GM21529 (cell line): ENCODE measurements around the gene ITPKB.

Experiments
- ATAC-seq: cut with Tn5 transposase; IDR thresholded peaks from one replicate; pipeline ENCODE4 v1.9.1; 2021; ENCODE audit not compliant: unreplicated experiment

The ITPKB gene

DNA sequence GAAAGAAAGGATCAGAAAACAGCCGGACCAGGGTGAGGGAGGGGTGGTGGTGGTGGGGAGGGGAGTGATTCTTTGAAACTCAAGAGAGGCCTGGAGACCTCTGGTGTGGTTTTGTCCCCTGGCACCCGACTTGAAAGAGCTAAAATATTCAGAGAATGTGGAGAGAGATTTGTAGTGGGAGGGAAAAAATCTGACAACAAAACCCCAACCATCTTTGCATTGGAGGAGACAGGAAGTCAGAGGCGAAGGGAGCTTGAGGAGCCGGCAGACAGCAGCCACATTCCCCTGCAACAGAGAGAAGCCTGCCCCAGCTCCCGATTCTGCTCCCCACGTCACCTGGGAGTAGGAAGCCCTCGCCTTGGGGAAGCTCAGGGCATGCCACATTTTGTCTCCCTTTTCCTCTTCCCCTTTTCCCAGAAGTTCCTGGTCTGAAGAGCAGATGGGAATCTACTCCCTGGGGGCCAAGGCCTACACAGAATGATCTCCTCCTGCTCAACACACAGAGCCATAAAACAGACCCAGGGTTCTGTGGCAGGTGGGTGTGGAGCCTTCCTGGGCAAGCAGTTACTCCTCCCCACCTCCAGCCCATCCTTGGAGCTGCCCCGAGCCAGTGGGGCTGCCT, 84.9 kb downstream of the ITPKB start:
- ATAC-seq = no peak

DNA sequence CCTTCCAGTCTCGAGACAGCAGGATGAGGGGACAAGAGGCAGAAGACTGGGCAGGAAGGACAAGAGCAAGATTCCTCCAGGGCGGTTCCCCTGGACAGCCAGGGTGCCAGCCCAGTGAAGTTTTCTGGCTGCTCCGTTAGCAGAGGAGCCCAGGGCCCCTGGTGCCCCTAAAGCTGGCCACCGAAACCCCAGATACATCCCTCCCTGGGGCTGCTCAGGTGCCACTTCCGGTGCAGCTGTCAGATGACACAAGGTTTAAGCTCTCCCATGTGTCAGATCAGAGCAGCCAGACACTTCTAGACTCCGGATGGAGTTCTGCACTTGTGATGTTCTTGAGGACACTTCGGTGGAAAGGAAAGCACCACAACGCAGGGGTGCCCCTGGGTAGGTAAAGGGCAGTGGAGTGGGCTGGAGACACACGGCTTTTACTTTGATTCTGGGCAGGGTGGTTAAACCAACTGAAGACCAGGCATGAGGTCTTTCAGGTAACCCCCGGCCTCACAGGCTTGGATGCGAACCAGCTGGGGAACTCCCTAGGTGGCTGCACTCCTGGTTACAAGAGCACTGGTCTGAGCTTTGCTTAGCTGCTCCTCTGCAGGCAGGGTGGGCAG, 85.7 kb downstream of the ITPKB start:
- peak; percentile 71 for ATAC-seq

DNA sequence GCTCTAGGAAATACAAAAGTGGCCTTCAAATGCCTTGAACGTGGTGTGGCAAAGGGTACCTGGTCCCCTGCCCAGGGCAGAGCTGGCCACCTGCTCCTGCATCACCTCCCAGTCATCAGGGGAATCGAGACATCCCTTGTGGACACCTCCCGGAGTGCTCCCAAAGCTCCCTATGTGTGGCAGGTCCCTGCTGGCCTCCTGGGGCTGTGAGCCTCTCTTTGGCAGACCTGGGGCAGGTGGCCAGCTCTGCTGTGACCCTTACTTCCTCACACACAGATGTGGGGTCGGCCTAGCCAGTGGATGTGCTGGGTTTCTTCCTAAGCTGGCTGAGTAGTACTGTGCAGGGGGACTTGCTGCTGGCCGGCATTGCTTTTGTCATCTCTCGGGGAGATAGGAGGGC, 86.5 kb downstream of the ITPKB start:
- ATAC-seq = no peak

DNA sequence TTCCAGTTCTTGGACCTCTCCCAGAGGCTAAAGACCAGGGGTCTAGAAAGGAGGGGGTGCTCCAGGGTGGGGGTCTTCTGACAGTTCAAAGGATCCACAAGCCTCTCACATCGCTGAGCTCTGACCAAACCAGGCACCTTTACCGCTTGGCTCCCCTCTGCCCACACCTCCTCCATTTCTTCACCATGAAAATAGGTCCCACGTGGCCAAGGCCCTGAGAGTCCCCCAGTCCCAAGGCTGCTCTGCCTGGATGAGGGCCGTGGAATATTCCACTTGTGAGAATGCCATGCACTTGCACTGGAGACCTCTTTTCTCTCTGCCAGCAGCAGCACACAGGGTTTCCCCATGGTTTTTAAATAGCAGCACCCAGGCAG, 87.4 kb downstream of the ITPKB start:
- no peak for ATAC-seq

DNA sequence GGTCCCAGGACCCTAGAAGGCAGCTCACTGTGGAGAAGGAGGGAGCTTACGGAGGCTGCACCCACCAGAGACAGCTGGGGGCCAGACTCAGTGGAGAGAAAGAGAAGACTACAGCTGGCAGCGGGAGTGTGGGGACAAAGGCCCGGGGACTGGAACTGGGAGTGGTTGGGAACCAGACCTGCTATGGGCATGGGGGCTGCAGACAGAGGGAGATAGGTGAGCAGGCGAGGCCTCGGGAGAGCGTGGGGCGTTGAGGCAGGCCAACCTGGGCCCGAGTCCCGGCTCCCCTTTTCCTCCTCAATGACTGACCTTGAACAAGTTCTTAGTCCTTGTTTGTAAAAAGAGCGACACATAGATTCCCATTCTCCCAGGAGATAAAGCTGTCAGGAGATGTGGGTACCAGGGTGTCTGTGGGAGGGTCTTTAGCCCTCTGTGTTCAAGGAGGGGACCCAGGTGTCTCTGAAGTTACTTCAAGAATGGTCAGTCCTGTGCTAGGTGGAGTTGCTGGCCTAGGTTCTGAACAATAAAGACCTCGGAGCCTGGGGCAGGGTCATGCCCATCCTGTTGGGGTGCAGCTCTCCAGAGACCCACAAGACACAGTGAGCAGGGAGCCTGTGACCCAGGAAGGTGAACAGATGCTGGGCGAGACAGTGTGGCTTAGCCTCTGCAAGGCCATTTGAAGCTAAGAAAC, 87.9 kb downstream of the ITPKB start:
- no peak for ATAC-seq

DNA sequence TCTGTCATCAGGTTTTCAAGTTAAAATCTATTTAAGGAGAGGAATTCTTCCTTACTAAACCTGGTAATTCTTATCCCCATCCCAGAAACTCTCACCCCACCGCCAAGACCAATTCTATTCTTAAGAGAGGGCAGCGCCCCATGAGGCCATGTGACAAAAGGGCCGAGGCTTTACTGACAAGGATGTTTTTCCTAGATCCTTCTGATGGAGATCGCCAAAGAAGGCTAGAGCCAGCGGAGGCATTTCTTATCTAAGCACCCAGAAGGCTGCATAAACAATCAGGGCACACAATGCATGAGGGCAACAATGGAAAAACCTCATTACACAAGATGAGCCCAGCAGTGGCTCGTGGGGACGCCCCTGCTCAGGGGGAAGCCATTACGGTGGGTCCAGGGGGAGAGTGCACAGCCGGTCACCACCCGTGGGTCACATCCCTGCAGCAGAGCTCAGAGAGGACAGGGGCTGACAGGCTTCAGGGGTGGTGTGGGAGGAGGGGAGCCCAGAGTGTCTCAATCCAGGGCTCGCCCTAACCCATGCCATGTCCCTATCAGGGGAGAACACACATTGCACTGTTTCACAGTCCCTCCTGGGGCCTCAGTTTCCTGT, 88.7 kb downstream of the ITPKB start:
- ATAC-seq = no peak

DNA sequence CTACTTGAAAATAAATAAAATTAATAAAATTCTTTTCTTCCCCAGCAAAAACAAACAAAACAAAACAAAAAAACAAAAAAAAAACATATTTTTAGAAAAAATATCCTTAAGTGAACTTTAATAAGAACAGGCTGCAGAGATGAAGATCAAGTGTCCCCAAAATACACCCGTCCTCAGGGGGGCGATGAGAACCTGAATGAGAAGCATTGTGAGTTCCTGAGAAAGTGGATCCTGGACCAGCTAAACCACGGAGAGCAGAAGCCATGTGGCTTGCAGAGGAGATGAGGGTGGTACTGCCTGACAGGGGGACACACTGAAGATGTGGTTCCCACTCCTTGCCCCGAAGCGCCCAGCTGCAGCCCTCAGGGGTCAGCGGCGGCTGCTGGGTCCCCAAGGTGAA, 89.3 kb downstream of the ITPKB start:
- ATAC-seq = no peak

DNA sequence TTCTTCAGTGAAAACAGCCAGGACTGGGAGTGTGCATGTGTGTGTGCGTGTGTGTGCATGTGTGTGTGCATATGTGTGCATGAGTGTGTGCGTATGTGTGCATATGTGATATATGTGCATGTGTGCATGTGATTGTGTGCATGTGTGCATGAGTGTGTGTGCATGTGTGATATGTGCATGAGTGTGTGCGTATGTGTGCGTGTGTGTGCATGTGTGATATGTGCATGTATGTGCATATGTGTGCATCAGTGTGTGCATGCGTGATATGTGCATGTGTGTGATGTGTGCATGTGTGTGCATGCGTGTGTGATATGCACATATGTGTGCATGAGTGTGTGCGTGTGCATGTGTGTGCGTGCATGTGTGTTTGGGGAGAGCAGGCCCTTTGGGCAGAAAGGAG, 89.8 kb downstream of the ITPKB start:
- no peak for ATAC-seq

DNA sequence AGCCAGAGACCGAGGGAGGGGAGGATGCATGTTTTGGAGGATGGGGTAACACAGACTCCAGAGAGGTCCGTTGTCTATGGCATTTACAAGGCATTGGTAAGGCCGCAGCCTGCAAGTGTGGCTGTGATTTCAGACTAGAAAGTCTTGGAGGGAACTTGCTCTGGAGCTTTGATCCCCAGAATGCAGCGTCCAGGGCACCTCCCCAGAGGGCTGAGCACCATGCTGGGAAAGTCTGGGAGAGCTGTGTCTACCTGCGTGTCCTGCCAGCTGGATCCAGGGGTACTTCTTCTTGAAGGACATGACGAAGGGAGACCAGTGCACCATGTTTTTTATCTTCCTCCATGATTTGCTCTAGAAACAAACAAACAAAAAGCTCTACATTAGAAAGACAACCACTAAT, 90.7 kb downstream of the ITPKB start:
- no peak for ATAC-seq

DNA sequence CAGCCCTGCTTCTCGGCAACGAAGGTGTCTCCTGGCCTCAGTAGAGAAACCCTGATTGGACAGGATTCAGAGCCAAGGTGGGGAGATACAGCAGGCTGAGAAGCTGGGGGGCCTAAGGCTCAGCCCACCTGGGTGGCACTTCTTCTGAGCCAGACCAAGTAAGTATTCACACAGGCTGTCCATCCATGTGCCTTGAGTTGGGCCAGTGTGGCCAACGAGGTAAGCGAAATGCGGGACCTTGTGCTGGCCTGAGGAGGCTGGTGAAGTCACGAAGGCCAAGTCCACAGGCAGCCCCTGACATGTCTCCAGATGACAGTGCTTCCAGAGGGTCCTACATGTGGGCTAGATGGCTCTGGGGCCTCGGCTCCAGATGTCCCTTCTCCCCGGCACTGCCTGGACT, 91.4 kb downstream of the ITPKB start:
- no peak for ATAC-seq

DNA sequence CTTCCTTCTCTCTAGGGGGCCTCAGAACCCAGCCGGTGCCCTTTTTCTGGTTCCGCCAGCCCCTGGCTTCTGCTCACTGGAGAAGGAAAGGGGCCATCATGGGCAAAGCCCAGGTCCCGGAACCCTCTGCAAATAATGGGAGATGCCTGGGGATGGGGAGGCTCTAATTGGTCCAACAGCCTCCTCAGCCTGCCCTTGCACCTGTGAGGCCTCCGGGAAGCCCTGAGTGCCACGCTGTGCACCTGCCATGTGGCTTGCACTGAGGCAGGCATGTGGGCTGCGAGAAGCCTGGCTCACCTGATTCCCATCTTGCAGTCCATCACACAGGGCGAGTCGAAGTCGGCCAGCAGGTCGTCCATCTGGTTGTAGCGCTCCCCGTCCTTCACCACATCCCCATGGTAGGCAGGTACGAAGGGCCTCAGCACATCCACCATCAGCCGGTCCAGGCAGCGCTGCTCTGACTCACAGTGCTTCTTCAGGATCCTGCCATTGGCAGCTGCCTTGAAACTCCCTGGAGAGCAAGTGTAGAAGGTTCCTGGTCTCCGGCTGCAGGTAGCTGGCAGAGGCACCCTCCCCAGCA, 92.1 kb downstream of the ITPKB start:
- ATAC-seq = no peak

DNA sequence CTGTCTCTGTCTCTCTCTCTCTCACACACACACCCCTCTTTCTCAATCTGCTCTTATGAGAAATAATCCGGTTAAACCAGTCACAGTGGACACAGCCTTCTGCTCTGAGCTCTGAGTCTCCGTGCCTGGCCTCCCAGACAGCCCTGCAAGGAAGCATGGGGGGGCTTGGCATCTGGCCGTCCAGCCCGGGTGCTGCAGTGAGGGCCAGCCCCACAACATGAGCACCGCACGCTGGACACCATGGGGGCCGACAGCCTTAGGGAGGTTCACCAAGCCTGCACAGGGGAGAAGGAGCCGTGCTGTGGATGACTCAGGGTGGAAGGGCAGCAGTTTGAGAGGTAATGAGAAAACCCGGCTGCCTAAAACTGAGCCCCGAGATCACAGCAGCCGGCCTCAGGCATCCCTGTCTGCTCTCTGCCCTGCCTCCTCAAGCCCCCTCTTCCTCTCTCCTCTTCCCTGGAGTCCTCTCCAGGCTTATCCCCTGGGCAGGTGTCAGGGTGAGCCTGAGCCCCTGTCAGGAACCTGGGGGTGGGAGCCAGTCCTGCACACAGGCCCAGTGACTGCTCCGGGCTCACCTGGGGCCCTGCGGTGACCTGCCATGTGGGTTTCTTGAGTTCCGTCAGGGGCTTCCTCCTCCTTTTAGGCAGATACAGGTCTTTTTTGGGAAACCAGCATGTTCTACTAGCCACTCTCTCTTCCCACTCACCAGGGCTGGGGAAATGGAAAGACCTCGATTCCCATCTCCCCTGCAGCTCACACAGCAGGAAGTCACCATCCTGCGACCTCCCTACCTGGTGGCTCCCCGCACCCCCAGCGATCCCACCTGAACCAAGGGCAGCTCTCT, 92.8 kb downstream of the ITPKB start:
- ATAC-seq = no peak

DNA sequence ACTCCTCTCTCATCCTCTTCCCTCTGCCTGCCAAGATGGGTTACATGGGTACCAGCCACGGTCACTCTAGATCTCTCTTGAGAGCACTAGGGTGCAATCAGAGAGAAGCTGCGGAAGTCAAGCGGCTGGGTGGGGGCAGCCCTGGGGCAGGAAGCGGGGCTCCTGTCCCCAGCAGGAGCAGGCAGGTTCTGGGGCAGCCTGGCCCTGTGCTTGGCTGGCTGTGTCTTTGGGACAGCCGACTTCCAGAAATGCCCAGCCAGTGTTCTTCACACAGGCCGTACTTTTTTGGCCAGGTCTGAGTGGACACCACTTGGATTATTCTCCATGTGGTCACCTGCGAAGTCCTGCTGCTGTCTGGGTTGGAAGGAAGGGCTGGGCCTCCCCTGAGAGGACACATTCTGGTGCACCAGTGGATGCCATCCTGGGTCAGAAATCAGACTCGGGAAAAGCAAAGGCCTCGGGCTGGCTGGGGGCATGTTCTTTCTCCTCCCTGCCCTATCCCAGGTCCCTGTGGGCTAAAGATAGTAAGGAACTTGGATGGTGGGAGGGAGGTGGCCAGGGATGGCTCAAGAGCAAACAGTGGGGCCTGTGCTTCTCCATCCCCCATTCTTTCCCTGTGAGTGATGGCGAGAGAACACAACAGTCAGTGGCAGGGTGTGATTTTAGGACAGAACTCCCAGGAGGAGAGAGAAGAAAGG, 93.7 kb downstream of the ITPKB start:
- ATAC-seq = no peak

DNA sequence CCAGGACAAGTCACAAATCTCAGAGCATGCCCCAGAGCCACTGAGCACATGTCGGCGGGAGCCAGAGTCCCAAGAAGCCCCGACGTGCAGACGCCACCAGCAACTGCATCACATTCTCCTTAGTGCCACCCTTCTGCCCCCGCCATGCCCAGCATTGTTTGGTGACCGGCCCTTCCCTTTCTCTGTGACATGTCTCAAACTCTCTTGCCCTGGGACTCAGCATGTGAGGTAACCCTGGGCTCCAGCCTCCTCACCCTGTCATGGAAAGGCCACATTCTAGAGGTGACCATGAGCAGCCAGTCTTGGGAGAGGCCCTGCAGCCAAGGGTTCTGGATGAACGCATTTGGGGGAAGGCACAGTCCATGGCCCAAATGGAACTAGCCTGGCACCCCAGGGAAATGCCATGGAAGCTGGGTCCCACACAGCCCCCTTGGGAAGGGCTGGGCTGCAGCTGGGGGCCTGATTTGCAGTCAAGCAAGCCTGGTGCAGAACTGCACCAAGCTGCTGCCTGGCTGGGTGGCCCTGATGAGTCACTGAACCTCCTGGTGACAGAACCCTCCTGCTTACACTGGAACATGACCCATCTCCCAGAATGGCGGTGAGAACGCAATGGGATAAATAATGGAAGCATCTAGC, 94.4 kb downstream of the ITPKB start:
- no peak for ATAC-seq

DNA sequence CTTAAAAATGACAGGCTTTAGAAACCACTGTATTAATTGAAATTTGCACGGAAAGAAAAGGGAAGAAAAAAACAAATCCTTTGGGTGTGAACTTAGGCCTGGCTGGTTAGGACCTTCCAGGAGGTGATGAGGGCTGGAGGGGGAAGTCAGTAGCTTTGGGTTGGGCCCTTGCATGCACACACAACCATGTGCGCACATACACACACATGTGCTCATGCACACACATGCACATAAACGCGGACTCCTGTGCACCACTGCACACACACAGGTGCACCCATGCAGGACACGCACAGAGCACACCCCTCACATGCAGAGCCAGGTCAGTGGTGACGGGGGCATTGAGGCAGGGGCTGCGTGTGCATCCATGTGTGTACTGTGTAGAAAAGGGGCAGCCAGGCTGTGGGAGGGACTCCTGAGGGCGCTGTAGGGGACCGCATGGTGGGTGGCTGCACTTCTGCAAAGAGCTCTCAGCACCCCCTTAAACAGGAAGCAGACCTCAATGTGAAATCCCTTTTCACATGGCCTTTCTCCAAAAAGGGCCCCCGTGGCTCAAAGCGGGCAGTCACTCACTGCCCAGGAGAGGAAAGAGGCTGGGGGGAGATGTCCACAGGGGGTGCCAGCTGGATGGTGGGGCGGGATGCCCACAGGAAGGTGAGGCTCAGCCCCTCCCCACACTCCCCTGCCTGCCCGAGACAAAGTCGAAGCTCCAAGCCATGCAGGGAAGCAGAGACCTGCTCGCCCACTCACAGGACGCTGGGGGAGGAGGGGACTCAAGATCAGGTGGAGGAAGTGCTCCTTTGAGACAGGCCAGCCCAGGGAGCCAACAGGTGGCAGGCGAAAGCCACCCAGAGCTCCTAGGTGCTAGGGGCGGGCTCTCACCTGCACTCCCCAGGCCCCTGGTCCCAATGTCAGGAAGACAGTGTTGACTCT, 95.2 kb downstream of the ITPKB start:
- ATAC-seq = peak; percentile 56

DNA sequence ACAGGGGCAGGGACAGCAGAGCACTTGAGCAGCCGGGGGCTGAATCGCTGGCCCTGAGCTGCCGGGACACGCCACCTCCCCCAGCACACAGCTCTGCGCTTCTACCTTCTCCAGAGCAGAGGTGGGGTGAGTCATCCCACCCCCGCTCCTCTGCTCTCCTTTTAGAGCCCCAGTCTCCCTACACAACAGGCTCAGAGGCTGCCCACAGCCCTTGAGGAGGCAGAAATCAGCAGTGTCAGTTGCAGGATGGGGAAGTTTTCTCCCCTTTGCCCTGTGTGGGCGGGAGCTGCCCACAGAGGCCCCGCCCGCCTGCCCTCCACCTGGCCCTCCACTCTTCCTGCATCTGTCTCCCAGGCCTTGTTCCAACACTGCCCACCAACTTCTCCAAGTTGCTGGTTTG, 95.9 kb downstream of the ITPKB start:
- ATAC-seq = peak; percentile 66

DNA sequence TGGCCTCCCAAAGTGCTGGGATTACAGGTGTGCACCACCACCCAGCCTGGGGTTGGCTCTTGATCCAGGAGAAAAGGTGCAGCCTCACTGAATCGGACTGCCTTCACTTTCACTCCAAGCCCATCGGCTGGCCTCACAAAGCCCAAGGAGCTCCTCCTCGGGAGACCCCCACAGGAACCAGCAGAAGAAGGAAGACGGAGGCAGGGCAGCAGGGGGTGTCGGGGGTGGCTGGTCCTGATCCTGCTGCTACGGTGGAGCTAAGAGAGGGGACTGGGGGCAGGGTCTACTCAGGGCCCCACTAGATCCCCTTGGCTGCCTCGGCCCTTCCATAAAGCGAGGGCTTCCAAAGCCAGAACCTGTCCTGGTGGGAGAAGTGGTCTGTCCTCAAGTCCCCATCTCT, 96.7 kb downstream of the ITPKB start:
- no peak for ATAC-seq

DNA sequence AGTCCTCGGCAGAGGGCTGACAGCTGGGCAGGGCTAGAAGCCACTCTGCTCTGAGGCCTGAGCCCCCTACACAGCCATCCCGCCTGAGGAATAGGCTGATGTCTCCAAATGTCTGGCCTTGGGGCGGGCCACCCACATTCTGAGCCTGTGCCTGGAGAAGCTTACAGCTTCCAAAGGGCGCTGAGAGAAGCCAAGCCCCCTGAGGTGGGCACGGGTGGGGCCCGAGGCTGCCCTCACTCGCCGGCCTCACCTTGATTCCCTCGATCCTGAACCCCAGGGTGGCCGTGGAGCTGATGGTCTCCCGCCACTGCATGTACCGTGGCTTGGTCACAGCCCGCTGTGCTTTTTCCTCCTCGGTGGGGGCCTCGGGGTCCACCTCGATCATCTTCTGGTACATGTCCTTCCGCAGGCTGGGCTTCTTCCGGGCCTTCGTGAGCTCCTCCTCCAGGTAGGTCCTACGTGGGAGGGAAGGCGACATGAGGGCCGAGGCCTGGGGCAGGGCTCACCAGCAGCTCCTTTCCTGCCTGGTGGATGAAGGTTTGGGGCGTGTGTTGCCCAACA, 97.3 kb downstream of the ITPKB start:
- no peak for ATAC-seq
